LHCN-M2 (cell line): ENCODE measurements around the gene RPS6KA5. TPM values are rescaled to one million over a fixed set of nuclear protein-coding genes. Genes with fewer than 3 reads are reported as not detected.
"Not testable (repeated sequence)": the region's sequence is repeated elsewhere in the genome, so short reads cannot be mapped to it uniquely, and the experiment has no call there.

Source experiments
- DNase-seq: peaks from one replicate; pipeline ENCODE4 v3.0.0-alpha.2; 2012; ENCODE audit warnings: low read depth
- polyA plus RNA-seq: library from polyadenylated mRNA; unstranded; fragments of >200 nt; gene quantifications from one replicate; pipeline ENCODE4 v1.2.1, GENCODE V29; 2012; ENCODE audit warnings: missing spikeins
- total RNA-seq: library from RNA; depleted of rRNA; stranded (reverse); fragments of >200 nt; gene quantifications from 2 replicates; pipeline ENCODE4 v1.2.3, GENCODE V29; 2014; rRNA removed

Gene RPS6KA5
- 3.5 and 6.1 TPM in 2 replicates for total RNA-seq
- polyA plus RNA-seq, result 0.81 TPM

- peak; percentile 100 for DNase-seq
These were observed at the start of gene RPS6KA5 for GRCh38 chr14:91060351-91061055. TSS of gene RPS6KA5 (minus strand) at chr14:91060641. CDS start at chr14:91060434, 207 bp downstream.

GRCh38 chr14:91108941-91109611, 48.6 kb upstream of the RPS6KA5 start:
- DNase-seq, result peak; percentile 30

DNA sequence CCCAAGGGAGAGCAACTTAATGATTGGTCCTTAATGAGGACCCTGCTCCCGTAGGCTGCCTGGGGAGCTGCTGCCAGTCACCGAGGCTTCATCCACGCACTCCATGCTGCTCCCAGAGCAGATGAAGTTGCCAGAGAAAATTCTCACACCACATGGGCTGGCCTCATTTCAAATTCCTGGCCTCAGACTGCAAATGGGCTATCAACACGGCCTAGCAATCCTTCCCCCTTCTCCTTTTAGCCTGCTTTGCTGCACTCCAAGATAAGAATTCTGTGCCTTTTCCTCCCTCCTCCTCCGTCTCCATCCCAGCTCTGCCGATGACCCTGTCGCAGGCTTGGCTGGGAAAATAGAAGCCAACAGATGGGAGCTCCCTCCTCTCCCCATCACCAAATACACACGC, 42.7 kb upstream of the RPS6KA5 start:
- DNase-seq, result no peak

GRCh38 chr14:91100102-91100501, 39.7 kb upstream of the RPS6KA5 start:
- no peak for DNase-seq

GRCh38 chr14:91098591-91098990, 38.1 kb upstream of the RPS6KA5 start:
- DNase-seq, result no peak

- not testable (repeated sequence) for DNase-seq
These were observed 37.2 kb upstream of the RPS6KA5 start for GRCh38 chr14:91097657-91098056.

DNA sequence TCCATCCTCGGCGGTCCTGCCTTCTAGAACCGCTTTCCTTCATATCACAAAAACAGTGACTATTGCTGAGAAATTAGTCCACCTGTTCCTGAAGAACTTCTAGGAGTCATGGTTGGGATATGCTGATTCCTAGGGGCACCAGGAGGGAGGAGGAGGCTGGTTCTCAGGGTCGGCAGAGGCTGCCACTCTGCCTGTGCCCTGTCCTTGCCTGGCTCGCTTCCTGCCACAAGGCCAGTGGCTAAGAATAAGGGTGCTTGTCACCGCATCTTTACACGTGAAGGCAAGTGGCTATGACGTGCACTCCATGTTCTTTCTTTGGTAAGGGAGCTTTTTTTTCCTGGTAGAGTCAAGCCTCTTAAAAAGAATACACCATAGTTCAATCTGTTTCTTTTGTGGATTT, 34.7 kb upstream of the RPS6KA5 start:
- DNase-seq, result no peak

DNA sequence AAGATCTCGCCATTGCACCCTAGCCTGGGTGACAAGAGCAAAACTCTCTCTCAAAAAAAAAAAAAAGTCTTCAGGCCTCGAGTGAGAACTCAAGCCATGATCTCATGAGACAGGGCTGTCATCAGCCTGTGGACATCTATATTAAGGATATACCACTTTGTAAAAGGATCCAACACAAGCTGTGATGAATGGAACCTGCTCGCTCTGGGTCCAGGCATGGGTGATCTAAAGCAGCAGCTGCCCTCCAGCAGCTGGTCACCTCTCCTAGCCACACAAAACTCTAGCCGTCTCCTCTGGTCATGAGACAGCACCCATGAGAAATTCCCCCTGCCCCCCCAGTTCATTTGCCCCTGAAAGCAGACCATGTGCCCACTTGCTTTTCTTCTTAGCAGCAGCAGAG, 34.3 kb upstream of the RPS6KA5 start:
- no peak for DNase-seq

DNA sequence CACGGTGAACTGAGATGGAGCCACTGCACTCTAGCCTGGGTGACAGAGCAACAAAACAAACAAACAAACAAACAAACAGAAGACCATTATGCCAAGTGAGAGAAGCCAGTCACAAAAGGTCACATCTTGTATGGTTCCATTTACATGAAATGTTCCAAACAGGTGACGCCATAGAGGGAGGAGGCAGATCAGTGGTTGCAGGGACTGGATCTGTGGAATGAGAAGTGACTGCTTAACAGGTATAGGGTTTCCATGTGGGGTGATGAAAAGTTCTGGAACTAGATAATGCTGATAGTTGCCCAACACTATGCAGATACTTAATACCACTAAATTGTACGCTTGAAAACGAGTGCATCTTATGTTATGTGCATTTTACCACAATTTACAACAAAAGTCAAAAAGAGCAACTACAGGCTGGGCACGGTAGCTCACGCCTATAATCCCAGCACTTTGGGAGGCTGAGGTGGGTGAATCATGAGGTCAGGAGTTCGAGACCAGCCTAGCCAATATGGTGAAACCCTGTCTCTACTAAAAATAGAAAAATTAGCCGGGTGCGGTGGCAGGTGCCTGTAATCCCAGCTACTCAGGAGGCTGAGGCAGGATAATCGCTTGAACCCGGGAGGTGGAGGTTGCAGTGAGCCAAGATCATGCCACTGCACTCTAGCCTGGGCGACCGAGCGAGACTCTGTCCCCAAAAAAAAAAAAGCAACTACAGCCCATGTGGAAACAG, 33.5 kb upstream of the RPS6KA5 start:
- not testable (repeated sequence) for DNase-seq

- DNase-seq, result no peak
These were observed 31.6 kb upstream of the RPS6KA5 start for GRCh38 chr14:91092073-91092472.

- no peak for DNase-seq
These were observed 30.3 kb upstream of the RPS6KA5 start for GRCh38 chr14:91090743-91091142.

- no peak for DNase-seq
These were observed 29.6 kb upstream of the RPS6KA5 start for GRCh38 chr14:91089958-91090535.

DNA sequence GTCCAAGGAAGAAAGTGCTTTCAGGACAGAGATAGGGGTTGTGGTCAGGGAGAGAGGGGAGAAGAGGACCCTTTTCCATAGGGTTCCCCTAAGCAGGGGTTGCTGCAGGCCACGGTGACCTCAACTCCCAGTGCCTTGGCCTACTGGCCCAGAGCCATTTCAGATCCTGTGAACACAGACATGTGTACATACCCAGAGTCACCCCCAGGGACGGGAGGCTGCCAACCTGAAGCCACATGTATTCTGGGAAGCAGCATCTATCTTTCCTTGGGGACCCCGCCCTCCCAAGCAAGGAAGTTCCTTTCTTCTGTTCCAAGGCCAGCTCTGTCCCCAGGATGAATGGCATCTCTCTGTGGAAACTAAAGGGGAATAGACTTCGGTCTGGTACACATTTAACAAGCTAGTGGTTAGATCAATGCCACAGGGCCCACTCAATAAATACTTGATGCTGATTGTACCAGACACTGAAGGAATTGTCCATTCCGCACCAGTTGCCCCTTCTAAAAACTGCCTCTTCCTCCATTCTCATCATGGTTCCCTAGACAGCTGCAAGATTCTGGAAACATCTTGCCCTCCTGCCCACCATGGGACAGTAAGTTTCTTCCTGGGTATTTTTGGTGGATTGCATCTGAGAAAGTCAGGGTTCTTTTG, 28.3 kb upstream of the RPS6KA5 start:
- no peak for DNase-seq

DNA sequence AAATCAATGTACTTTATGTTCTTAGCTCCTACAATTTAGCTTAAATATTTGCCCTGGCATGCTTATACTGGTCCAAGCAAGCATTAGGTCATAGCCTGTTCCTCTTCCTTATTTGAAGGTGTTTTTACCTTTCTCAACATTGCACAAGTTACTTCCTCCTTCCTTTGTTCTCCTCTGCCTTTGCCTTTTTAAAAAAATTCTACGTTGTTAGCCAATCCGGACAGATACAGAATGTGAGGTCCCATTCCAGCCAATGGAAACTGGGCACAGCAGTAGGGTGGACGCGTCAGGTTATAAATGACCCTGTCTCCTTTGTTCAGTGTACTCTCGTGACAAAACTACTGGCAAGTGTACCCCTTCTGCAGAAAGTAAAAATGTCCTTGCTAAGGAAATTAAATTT, 27.0 kb upstream of the RPS6KA5 start:
- not testable (repeated sequence) for DNase-seq

GRCh38 chr14:91084516-91084915, 24.1 kb upstream of the RPS6KA5 start:
- no peak for DNase-seq

DNA sequence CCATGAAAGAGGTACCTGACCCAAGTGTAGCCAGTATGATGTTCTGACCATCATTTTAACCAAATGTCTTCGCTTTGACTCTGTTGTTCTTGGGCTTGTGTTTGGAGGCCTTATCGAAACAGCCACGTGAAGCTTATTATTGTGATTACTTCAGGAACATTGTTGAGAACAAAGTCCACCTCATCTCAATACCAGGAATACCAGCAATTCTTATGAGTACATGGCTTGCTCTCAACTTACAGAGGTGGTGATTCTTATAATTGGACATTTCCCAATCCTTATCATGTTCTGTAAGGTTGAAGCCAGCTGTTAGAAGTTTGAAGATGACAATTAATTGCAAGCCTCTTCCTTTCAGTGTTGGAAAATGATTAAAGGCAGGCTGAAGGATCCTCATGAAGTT, 21.8 kb upstream of the RPS6KA5 start:
- no peak for DNase-seq

- DNase-seq, result no peak
These were observed 19.6 kb upstream of the RPS6KA5 start for GRCh38 chr14:91080071-91080470.

DNA sequence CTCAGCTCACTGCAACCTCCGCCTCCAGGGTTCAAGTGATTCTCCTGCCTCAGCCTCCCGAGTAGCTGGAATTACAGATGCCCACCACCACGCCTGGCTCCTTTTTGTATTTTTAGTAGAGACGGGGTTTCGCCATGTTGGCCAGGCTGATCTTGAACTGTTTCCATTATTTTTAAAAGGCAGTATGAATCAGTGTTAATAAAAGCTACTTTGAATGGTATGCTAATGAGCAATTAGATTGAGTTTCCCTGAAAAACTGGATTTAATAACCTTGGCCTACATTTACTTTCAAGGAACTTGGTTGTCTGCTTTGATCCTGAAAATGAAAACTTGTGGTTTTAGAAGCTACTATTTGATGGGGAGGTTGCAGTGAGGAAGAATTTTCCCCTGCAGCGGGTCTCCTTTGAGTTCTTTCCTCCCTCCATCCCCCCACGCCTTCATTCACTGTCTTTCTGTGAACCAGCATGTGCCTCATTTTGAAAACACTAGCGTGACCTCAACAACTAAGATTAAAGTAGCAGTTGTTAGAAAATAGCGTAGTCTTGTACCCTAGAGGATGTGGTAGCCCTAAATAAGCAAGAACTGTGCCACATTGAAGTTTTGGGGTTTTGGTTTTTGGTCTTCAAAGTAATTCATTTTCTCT, 17.8 kb upstream of the RPS6KA5 start:
- no peak for DNase-seq

DNA sequence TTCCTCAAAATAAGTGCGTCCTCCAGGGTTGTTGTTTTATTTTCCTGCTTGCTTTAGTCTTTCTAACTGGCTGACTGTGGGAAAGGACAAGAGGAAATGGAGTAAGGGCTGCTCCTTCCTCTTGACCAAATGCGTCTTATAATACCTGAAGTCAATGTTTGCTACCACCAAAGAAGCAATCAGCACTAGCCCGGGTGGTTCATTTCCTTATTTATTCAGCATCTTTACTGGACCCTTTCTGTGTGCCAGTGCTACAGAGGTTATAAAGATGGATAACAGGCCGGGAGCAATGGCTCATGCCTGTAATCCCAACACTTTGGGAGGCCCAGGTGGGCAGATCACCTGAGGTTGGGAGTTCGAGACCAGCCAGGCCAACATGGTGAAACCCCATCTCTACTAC, 15.1 kb upstream of the RPS6KA5 start:
- DNase-seq, result no peak

DNA sequence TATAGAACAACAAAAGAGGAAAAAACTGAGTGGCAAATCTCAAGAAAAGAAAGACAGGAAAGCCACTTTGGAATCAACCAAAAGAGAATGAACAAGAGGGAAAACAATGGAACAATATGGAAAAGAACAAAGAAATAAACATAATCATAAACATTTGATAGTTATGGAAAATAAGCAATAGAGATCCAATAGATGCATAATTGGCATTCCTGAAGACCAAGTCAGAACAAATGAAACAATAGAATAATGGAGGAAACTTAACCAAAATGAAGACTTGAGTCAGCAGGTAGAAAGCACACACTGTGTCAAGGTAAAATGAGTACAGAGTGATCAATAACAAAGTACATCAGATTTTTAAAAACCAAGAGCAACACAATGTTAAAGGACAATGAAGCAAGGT, 10.1 kb upstream of the RPS6KA5 start:
- no peak for DNase-seq

DNA sequence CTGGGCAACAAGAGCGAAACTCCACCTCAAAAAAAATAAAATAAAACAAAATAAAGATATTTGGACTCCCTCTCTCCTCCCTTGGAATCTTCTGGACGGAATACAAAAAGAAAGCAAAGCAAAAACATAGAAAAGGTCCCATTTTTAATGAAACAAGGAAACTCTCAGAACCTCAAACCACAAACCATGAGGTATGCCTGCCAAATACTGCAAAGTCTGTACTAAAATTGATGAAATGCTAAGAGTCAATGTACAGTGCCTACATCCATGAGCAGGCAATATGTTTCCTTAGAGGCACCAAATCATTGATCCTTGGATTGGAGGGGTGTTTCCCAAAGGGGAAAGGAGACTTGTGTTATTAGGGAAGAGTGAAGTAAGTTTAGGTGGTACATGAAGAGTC, 8.2 kb upstream of the RPS6KA5 start:
- DNase-seq, result no peak
